GM13976 (cell line): ENCODE measurements around the gene BLTP2.

Experiments used
- DNase-seq: peaks from one replicate; pipeline ENCODE4 v3.0.0; 2012; ENCODE audit warnings: low spot score
- CTCF ChIP-seq: IDR thresholded peaks from 2 replicates; pipeline ENCODE4 v1.5.1; 2012; ENCODE audit warnings: borderline replicate concordance, mild to moderate bottlenecking; ENCODE audit not compliant: insufficient read depth; ENCODE audit errors: extremely low read depth, missing control alignments, control extremely low read depth
- in situ Hi-C: fragments of 300-500 bp; cut with MboI; formaldehyde crosslinking; loops from one replicate; pipeline ENCODE4 v1.12.0; 2022; ENCODE audit warnings: low sequenced_read_pairs, mixed read lengths, inconsistent platforms; ENCODE audit not compliant: unreplicated experiment

Gene BLTP2

GRCh38 chr17:28648698-28649097 lies 3.7 kb upstream of the BLTP2 start:
- in situ Hi-C loops: no loop called here
- DNase-seq: no peak
- TF ChIP-seq CTCF: no peak

GRCh38 chr17:28646039-28646754 lies 1.2 kb upstream of the BLTP2 start:
- TF ChIP-seq CTCF: no peak
- in situ Hi-C loops: no loop called here
- no peak for DNase-seq

GRCh38 chr17:28645576-28645939 lies 600 bp upstream of the BLTP2 start:
- no peak for DNase-seq
- in situ Hi-C loops: no loop called here
- no peak for TF ChIP-seq CTCF

GRCh38 chr17:28643983-28644786 lies 773 bp downstream of the BLTP2 start:
- in situ Hi-C loops: no loop called here
- DNase-seq: peak; percentile 67

GRCh38 chr17:28641579-28641978 lies 3.4 kb downstream of the BLTP2 start:
- in situ Hi-C loops: no loop called here
- no peak for DNase-seq
- no peak for TF ChIP-seq CTCF

More at GRCh38 chr17:28643983-28644786, 773 bp downstream of the BLTP2 start:
- TF ChIP-seq CTCF: peak; percentile 25

- DNase-seq: no peak
- in situ Hi-C loops: no loop called here
- TF ChIP-seq CTCF: no peak
Observed at GRCh38 chr17:28635506-28635905, 9.5 kb downstream of the BLTP2 start.
